Measurements from ENCODE around the gene TMEM63B.
"Not testable (repeated sequence)": the region's sequence is repeated elsewhere in the genome, so short reads cannot be mapped to it uniquely, and the experiment has no call there.

The TMEM63B gene

GRCh38 chr6:44127186-44128019 is at the start of gene TMEM63B, which contains the start of gene MRPL14:
Gene TMEM63B (plus strand): TSS chr6:44127554. CDS start chr6:44134585, 7,031 bp downstream.
Gene MRPL14 (minus strand): TSS chr6:44127452. CDS start chr6:44116611, 10,841 bp downstream.
- DNase-seq: peak; percentile 88

DNA sequence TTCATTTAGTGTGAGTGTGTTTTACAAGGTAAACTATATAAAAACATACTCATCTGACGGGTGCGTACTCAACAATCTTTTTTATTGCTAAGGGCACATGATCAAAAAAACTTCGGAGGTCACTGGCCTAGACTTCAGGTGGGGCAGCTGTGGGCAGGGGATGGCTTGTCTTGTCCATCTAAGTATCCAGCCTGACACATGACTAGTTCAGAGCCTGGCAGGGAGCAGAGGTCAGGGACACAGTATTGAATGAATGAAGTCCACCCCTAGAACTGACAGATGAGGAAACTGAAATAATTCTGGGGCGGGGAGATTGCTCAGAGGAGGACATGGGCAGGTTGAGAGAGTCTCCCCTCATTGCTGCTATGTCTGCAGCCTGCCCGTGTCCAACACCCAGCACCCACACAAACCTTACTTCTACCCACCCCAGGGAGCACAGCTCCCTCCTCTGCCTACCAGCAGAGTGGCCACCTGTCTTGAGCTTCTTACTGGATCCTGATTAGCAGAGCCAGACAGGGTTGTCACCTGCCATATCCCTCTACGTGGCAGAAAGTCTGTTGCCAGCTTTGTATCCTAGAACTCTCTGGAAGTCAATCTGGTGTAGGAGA is 49.0 kb upstream of the TMEM63B start:
- DNase-seq: no peak

GRCh38 chr6:44078827-44079671 is 48.3 kb upstream of the TMEM63B start:
- peak; percentile 66 for DNase-seq

DNA sequence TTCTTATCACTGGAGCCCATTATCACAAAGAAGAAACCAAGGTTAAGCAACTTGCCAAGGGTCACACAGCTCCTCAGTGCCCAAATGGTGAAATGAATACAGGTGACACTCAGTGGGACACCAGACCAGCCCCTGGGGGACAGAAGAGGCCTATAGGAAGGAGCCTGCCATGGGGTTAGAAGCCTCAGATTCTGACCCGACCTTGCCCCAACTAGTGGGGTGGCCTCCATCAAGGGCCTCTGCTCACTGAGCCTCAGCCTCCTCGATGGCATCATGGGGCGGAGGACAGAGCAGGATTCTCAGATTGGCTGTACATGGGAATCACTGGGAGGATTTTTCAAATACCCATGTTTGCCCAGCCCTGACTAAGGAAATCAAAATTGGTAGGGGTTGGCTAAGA is 47.7 kb upstream of the TMEM63B start:
- DNase-seq: no peak

DNA sequence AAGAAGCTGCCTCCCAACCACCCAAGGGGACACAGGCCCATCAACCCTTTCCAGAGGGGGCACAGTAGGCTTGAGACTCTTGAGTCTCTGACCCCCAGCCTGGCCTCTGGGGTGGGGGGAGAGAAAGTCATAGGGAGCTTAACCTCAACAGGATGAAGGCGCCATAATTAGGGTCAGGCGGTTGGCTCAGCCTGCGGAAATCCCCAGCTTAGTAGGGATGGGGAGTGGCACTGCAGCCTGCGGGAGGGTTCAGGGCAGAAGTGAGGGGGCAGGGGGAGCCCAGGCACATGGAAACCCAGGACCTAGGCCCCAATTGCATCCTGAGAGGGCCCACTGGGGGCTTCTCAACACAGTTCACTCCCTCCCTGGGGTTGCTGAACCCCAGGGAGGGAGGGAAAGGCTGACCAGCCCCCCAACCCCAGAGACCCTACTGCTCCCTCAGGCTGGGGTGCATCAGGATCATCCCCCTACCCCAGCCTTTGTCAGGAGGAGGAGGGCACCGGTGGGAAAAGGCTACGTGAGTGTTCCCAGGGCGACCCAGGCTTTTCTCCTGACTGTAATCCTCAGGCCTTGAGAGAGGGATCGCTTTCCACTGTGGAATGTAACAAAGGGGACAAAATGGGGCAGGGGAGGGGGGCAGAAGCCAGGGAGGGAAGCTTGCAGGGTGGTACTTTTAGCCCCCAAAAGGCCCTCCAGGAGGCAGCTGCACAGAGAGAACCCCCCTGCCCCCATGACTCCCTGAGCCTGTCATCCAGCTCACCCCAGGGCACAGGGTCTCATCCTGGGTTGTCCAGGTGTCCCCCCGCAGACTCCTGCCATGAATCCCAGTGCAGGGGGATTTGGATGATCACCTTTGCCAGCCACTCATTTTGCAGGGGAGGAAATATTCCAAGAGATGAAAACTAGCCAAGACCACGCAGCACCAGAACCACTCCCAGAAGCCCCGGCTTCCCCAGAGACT is 46.5 kb upstream of the TMEM63B start:
- no peak for DNase-seq

- DNase-seq: no peak
These were observed 45.6 kb upstream of the TMEM63B start for GRCh38 chr6:44081753-44082152.

GRCh38 chr6:44082872-44083321 is 44.5 kb upstream of the TMEM63B start:
- no peak for DNase-seq

GRCh38 chr6:44084231-44085014 is 42.9 kb upstream of the TMEM63B start:
- DNase-seq: no peak

DNA sequence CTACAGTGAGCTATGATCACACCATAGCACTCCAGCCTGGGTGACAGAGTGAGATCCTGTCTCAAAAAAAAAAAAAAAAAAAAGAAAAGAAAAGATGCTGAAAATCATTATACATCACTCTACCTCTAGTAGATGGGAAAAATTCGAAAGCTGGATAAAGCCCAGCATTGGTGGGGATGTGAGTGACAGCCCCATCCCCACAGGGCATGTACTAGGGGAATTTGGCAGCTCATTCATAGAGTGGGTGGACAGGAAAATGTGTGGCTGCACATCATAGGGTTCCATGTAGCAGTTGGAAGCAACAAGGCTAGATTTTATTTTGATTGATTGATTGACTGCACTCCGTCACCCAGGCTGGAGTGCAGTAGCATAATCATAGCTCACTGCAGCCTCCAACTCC is 42.1 kb upstream of the TMEM63B start:
- DNase-seq: no peak

GRCh38 chr6:44086931-44087574 is 40.3 kb upstream of the TMEM63B start:
- no peak for DNase-seq

- DNase-seq: no peak
These were observed 39.7 kb upstream of the TMEM63B start for GRCh38 chr6:44087623-44088022.

GRCh38 chr6:44088827-44089590 is 38.3 kb upstream of the TMEM63B start:
- DNase-seq: no peak

- no peak for DNase-seq
These were observed 36.9 kb upstream of the TMEM63B start for GRCh38 chr6:44090465-44090864.

DNA sequence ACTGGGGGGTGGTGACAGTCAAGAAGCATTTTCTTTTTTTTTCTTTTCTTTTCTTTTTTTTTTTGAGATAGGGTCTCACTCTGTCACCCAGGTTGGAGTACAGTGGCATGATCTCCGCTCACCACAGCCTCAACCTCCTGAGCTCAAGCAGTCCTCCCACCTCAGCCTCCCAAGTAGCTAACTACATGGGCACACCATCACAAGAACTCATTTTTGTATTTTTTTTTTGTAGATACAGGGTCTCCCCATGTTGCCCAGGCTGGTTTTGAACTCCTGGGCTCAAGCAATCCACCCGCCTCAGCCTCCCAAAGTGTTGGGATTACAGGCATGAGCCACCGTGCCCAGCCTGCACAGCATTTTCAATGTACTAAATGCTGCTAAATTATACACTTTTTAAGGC is 36.0 kb upstream of the TMEM63B start:
- not testable (repeated sequence) for DNase-seq

DNA sequence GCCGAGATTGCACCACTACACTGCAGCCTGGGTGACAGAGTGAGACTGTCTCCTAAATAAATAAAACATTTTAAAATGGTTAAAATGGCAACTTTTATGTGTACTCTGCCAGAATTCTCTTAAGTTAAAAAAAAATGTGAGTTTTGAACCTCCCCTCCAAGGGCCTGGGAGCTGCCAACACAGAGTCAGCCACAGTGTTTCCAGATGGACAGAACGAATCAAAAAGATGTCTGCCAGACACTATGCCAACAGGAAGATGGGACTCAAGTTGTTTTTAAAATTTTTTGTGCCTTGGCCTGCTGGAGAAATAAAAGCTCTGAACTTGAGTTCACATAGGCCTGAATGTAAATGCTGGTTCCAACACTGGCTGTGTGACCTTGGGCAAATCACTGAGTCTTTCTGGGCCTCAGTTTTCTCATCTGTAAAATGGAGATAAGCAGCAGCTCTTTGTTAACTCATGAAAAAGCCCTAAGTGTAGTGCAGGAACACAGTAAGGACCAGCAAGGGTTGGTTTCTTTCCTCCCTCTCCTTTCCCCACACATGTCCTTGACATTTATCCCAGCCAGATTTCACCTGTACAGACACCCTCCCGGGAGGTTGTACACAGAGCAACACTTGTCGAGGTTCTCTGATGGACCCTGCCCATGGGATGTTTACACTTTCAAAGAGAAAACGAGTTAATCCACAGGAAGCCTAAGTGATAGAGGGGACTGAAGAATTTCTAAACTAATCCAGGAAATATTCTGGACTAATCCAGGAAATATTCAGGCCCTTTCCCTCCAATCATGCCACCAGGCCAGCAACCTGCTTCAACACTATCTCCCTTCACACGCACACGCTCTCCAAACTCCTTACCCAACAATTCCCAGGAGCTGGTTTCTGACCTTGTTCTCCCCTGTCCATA is 35.1 kb upstream of the TMEM63B start:
- no peak for DNase-seq

DNA sequence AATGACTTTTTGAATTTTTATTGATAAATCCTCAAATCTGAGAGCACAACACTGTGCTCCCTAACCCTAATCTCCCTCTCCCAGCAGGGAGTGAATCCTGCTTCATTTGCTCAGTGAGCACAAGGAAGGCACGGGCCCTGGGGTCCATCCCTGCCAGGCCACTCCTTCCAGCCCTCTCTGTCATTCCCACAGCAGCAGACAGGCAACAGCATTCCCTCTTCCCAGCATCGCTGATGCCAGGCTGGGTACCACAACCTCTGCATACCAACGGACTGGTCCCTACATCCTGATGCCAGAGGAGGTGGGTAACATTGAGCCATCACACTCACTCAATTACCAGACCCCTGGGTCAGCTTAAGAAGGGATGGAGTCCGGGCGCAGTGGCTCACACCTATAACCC is 34.3 kb upstream of the TMEM63B start:
- DNase-seq: no peak

DNA sequence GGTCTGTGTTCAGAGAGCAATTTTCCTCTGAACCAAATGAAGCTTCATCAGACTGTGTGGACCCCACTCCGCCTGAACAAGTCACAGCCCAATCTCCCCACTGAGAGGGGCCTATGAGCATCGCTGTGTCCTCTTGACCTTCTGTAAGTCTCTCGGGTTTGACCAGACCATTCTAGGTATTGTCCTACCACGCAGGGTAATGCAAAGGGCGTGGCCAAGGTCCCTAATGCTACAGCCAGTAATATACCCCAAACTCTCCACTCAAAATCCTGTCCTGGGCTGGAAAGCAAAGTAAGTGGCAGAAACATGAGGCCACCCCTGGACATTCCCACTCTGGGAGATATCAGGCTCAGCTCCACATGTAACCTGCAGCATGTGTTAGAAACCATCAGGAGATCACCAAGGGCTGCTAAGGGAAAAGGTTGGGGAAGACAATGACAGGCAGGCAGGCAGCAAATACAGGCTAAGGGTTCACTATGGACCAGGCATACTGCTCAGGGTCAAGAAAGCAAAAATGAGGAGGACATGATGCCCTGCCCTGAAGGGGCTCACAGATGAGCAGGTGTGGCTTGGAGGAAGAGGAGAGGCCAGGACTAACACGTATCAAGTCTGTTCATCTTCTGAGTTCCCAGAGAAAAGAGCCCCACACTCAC is 33.5 kb upstream of the TMEM63B start:
- DNase-seq: no peak

Data from activated CD4-positive, alpha-beta T cell treated with anti-CD3 and anti-CD28 coated beads, Interleukin-2, amount 50 U/mL, for 1 hour (primary cell).